HepG2 (cell line): ENCODE measurements around the gene GFPT2. TPM values are rescaled to one million over a fixed set of nuclear protein-coding genes. Genes with fewer than 3 reads are reported as not detected.

Experiments used
- ATAC-seq: fragments of 200-7000 bp; cut with Tn5 transposase; 3 replicates; pipeline ENCODE4 v1.9.1; 2020; ENCODE audit warnings: mild to moderate bottlenecking, moderate library complexity
- BruUV-seq: library from RNA; stranded (reverse); fragments of 400-500 nt; replicated peaks from 2 replicates; lab custom pipeline; 2021; lab: Mats Ljungman, UMichigan
- CTCF ChIA-PET: fragments of 300-600 bp; formaldehyde crosslinking; extraction: SDS; loops from one replicate; lab custom pipeline; 2021; ENCODE audit warnings: low total read pairs, inconsistent platforms, low intra/inter-chr PET ratio; lab: Yijun Ruan, JAX
- POLR2A ChIA-PET: fragments of 350-600 bp; sonication (Branson Sonifier 250); formaldehyde crosslinking; loops from one replicate; lab custom pipeline; 2020; ENCODE audit warnings: antibody characterized with exemption, inconsistent platforms; lab: Yijun Ruan, JAX
- DNase-seq: peaks from one replicate; pipeline ENCODE4 v3.0.0-alpha.2; 2015; ENCODE audit warnings: low spot score
- FAIRE-seq: peaks from 3 replicates; lab custom pipeline; 2011; peaks lifted over from hg19 to GRCh38; lab: Jason Lieb, UNC
- H2AFZ ChIP-seq: one replicate; pipeline ENCODE4 v1.6.1; 2011; ENCODE audit warnings: low read length, inconsistent platforms
- H3K27ac ChIP-seq: fragments of 300-600 bp; 3 replicates; pipeline ENCODE4 v1.8.0; 2011; ENCODE audit warnings: mixed run types, mild to moderate bottlenecking, mixed read lengths, low read length, inconsistent platforms; ENCODE audit not compliant: insufficient read depth; ENCODE audit errors: extremely low read length
- H3K27me3 ChIP-seq, 2 experiments: fragments of 200-600 bp in 1 of 2; 2 replicates in 1 of 2; 3 replicates in 1 of 2; pipeline versions ENCODE4 v1.6.0 to v1.8.0; 2011; ENCODE audit warnings: low read length in 2 of 2, mild to moderate bottlenecking in 2 of 2, moderate library complexity in 2 of 2, inconsistent platforms in 1 of 2; ENCODE audit not compliant: insufficient read depth in 2 of 2, control insufficient read depth in 1 of 2
- H3K36me3 ChIP-seq, 2 experiments: fragments of 200-600 bp in 1 of 2; replicated peaks in 1 of 2; 2 replicates in 1 of 2; 3 replicates in 1 of 2; pipeline versions ENCODE4 v1.5.1 to v1.8.0; 2011; ENCODE audit warnings: low read length in 2 of 2, inconsistent platforms in 1 of 2; ENCODE audit not compliant: insufficient read depth in 2 of 2, control insufficient read depth in 1 of 2
- H3K4me1 ChIP-seq: 2 replicates; pipeline ENCODE4 v1.5.1; 2012; ENCODE audit warnings: low read length, inconsistent platforms; ENCODE audit not compliant: insufficient read depth
- H3K4me2 ChIP-seq: 2 replicates; pipeline ENCODE4 v1.6.0; 2011; ENCODE audit warnings: low read depth, low read length, inconsistent platforms
- H3K4me3 ChIP-seq, 3 experiments: fragments of 200-600 bp in 1 of 3; sonication (generic), shearing (Covaris generic) in 1 of 3; replicated peaks in 1 of 3; 2 replicates each; pipeline ENCODE4 v1.5.1; 2011 to 2016; ENCODE audit warnings: low read length in 3 of 3, inconsistent platforms in 2 of 3, low read depth in 2 of 3, mild to moderate bottlenecking in 2 of 3, control low read depth in 1 of 3, mixed read lengths in 1 of 3; ENCODE audit not compliant: insufficient read depth in 1 of 3
- H3K79me2 ChIP-seq: one replicate; pipeline ENCODE4 v1.6.1; 2011; ENCODE audit warnings: low read length, inconsistent platforms; ENCODE audit not compliant: insufficient read depth
- H3K9ac ChIP-seq: 2 replicates; pipeline ENCODE4 v1.6.0; 2011; ENCODE audit warnings: mild to moderate bottlenecking, low read depth, low read length, inconsistent platforms; ENCODE audit not compliant: insufficient read depth
- H3K9me3 ChIP-seq: 2 replicates; pipeline ENCODE4 v1.5.1; 2012; ENCODE audit warnings: mild to moderate bottlenecking, low read length
- H4K20me1 ChIP-seq: 2 replicates; pipeline ENCODE4 v1.6.0; 2011; ENCODE audit warnings: inconsistent platforms, mild to moderate bottlenecking, low read length, moderate library complexity; ENCODE audit not compliant: insufficient read depth
- ASH2L ChIP-seq: fragments of 300-600, 200-600 bp; sonication (generic); IDR thresholded peaks from 2 replicates; pipeline ENCODE4 v1.7.0; 2017; ENCODE audit warnings: low read depth, mild to moderate bottlenecking, moderate library complexity, mixed read lengths, low read length; ENCODE audit not compliant: insufficient read length
- KDM1A ChIP-seq: IDR thresholded peaks from 2 replicates; pipeline ENCODE4 v1.6.1; 2016; ENCODE audit warnings: missing compliant biosample characterization
- LCORL ChIP-seq, 2 experiments: fragments of 450-650 bp in 1 of 2; sonication (generic) in 1 of 2; formaldehyde crosslinking in 1 of 2; IDR thresholded peaks; 2 replicates each; pipeline versions ENCODE4 v1.5.0 to v1.6.1; 2017 to 2020; ENCODE audit warnings: antibody characterized with exemption in 1 of 2, missing genetic modification reagents in 1 of 2
- PAXIP1 ChIP-seq: sonication (generic); formaldehyde crosslinking; conservative IDR thresholded peaks from 2 replicates; pipeline ENCODE4 v1.4.0; 2020; ENCODE audit warnings: mild to moderate bottlenecking, missing genetic modification reagents, moderate library complexity
- SNRNP70 ChIP-seq: fragments of 200-400 bp; formaldehyde crosslinking; IDR thresholded peaks from 2 replicates; pipeline ENCODE4 v1.6.1; 2017; ENCODE audit warnings: mild to moderate bottlenecking, low read depth, low read length, moderate library complexity
- TOPORS ChIP-seq: sonication (generic); formaldehyde crosslinking; IDR thresholded peaks from 2 replicates; pipeline ENCODE4 v1.8.0; 2023; ENCODE audit warnings: mild to moderate bottlenecking, missing genetic modification reagents
- ZBTB3 ChIP-seq: sonication (generic); formaldehyde crosslinking; IDR thresholded peaks from 2 replicates; pipeline ENCODE4 v1.4.0; 2020; ENCODE audit warnings: low read depth, mild to moderate bottlenecking, moderate library complexity, missing genetic modification reagents, borderline replicate concordance
- ZKSCAN5 ChIP-seq: sonication (generic); formaldehyde crosslinking; IDR thresholded peaks from 2 replicates; pipeline ENCODE4 v1.5.1; 2020; ENCODE audit warnings: mild to moderate bottlenecking, missing genetic modification reagents
- ZNF264 ChIP-seq: sonication (generic); formaldehyde crosslinking; IDR thresholded peaks from 2 replicates; pipeline ENCODE4 v1.4.0; 2020; ENCODE audit warnings: missing genetic modification reagents
- ZNF556 ChIP-seq: sonication (generic); formaldehyde crosslinking; IDR thresholded peaks from 2 replicates; pipeline ENCODE4 v1.4.0; 2020; ENCODE audit warnings: mild to moderate bottlenecking, missing genetic modification reagents, borderline replicate concordance
- ZNF720 ChIP-seq: sonication (generic); formaldehyde crosslinking; IDR thresholded peaks from 2 replicates; pipeline ENCODE4 v1.4.0; 2020; ENCODE audit warnings: missing genetic modification reagents
- WGBS: methylation state at CpG from one replicate; pipeline ENCODE4 v1.1.6; 2017; ENCODE audit warnings: low lambda C conversion rate; 5-methylcytosine and 5-hydroxymethylcytosine counted together
- in situ Hi-C: cut with HindIII; loops from 2 replicates; pipeline ENCODE4 v1.10.0; 2017; ENCODE audit warnings: low pct_unique_long_range_greater_than_20kb; ENCODE audit not compliant: extremely low pct_ligation_motif_present
- intact Hi-C: fragments of 100-400 bp; cut with micrococcal nuclease; formaldehyde crosslinking; loops from one replicate; pipeline ENCODE4 v1.10.0; 2022; ENCODE audit not compliant: unreplicated experiment
- polyA plus RNA-seq, 8 experiments: library from polyadenylated mRNA; depleted of rRNA in 3 of 8; stranded (reverse) in 7 of 8; unstranded in 1 of 8; fragments of >200 nt; fragmentation: Illumina TruSeq in 4 of 8; extraction: Trizol in 4 of 8; gene quantifications; 2 replicates each; pipeline versions ENCODE4 v1.2.1 to v1.2.3, GENCODE V29; 2011 to 2016; ENCODE audit warnings: low read depth in 4 of 8, missing spikeins in 1 of 8, mixed read lengths in 1 of 8; ENCODE audit not compliant: insufficient read depth in 1 of 8
- total RNA-seq, 5 experiments: library from RNA; depleted of rRNA; stranded (reverse); fragments of >200 nt; fragmentation: Illumina TruSeq; extraction: Trizol; gene quantifications; 2 replicates each; pipeline ENCODE4 v1.2.3, GENCODE V29; 2016; ENCODE audit warnings: low read depth in 1 of 5
- TF ChIP-seq, protein P1 (sequence below): sonication (generic); formaldehyde crosslinking; IDR thresholded peaks from 2 replicates; pipeline ENCODE4 v1.5.1; 2020; ENCODE audit warnings: mild to moderate bottlenecking, missing genetic modification reagents
- TF ChIP-seq, protein P2 (sequence below): IDR thresholded peaks from 2 replicates; pipeline ENCODE4 v1.4.0; 2020; ENCODE audit warnings: mild to moderate bottlenecking, missing genetic modification reagents

GFPT2 gene
- total and polyA plus RNA-seq, 2 of the 13 experiments (the other 11 are each of a cell fraction or from before 2014, with no cell fraction given): 0.18 TPM

DNA sequence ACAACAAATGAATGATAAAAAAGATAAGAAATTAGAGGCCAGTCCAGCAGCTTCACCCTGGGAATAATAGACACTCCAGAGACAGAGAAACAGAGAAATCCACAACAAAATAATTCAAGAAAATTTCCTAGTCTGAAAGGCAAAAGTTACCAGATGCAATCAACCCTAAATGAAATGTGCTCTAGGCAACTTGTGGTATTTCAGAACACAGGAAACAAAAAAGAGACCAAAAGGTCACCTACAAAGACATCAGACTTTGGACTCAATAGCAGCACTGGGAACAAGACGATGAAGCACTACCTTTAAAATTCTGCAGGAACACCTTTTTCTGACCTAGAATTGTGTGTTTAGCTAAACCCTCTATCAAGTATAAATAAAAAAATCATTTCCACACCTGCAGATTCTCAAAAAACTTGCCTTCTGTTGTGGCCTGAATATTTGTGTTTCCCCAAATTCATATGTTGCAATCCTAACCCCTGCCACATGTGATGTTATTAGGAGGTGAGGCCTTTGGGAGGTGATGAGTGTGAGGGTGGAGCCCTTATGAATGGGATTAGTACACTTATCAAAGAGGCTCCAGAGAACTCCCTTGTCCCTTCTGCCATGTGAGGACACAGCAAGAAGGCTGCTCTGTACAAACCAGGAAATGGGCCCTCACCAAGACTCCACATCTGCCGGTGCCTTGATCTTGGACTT, 55.4 kb downstream of the GFPT2 start:
- H3K36me3 ChIP-seq: no peaks in the 10 kb centered on the region
- intact Hi-C loops: loop anchor here (10.0 kb wide), 2 partner anchors 93 to 177 kb away; partner anchors contain the start of gene RASGEF1C
- peaks cover 62% of the 10 kb centered on the region for H3K4me1 ChIP-seq
- H3K27me3 ChIP-seq: no peaks in the 10 kb centered on the region
- ChIA-PET POLR2A (no interaction called here), CTCF (no interaction called here)
- no peaks in the 10 kb centered on the region for H3K9me3 ChIP-seq
- DNase-seq: peak; percentile 48
- ATAC-seq: no peak
- no TSS peak for BruUV-seq
- H3K4me3 ChIP-seq: no peak overlapping the region
- peak overlapping the region; percentile 51 for H3K27ac ChIP-seq
- H4K20me1 ChIP-seq: no peaks in the 10 kb centered on the region
- 19% methylated on average over 2 of the region's 2 CpGs for WGBS
- FAIRE-seq: peak; percentile 58
- no peak overlapping the region for H2AFZ ChIP-seq
- in situ Hi-C loops: loop anchor here (10.0 kb wide), 1 partner anchor 177 kb away; no protein-coding TSS in a partner anchor
- peak overlapping the region; percentile 32 for H3K4me2 ChIP-seq
- H3K79me2 ChIP-seq: no peaks in the 10 kb centered on the region
- H3K9ac ChIP-seq: no peak overlapping the region
- TF ChIP-seq ASH2L (peak; percentile 61), ZBTB3 (CRISPR knock-in tag) (no peak), PAXIP1 (CRISPR knock-in tag) (peak; percentile 60), ZNF264 (peak; percentile 98), ZNF720 (CRISPR knock-in tag) (no peak), ZKSCAN5 (CRISPR knock-in tag) (peak; percentile 91), LCORL (IDR thresholded peaks at IDR 0.05) (no peak), LCORL (CRISPR knock-in tag; IDR thresholded peaks at IDR 0.05) (peak; percentile 28; the same call in 1 of the 2 replicates), KDM1A (no peak), SNRNP70 (no peak), TOPORS (CRISPR knock-in tag) (no peak), ZNF556 (CRISPR knock-in tag) (no peak)
- TF ChIP-seq, protein P1, sequence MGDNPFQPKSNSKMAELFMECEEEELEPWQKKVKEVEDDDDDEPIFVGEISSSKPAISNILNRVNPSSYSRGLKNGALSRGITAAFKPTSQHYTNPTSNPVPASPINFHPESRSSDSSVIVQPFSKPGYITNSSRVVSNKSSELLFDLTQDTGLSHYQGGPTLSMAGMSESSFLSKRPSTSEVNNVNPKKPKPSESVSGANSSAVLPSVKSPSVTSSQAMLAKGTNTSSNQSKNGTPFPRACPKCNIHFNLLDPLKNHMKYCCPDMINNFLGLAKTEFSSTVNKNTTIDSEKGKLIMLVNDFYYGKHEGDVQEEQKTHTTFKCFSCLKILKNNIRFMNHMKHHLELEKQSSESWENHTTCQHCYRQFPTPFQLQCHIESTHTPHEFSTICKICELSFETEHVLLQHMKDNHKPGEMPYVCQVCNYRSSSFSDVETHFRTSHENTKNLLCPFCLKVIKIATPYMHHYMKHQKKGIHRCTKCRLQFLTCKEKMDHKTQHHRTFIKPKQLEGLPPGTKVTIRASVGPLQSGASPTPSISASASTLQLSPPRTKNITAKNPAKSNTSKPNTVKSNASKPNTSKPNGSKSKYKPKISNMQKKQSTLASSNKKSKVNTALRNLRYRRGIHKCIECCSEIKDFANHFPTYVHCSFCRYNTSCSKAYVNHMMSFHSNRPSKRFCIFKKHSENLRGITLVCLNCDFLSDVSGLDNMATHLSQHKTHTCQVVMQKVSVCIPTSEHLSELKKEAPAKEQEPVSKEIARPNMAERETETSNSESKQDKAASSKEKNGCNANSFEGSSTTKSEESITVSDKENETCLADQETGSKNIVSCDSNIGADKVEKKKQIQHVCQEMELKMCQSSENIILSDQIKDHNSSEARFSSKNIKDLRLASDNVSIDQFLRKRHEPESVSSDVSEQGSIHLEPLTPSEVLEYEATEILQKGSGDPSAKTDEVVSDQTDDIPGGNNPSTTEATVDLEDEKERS: no peak
- TF ChIP-seq, protein P2, sequence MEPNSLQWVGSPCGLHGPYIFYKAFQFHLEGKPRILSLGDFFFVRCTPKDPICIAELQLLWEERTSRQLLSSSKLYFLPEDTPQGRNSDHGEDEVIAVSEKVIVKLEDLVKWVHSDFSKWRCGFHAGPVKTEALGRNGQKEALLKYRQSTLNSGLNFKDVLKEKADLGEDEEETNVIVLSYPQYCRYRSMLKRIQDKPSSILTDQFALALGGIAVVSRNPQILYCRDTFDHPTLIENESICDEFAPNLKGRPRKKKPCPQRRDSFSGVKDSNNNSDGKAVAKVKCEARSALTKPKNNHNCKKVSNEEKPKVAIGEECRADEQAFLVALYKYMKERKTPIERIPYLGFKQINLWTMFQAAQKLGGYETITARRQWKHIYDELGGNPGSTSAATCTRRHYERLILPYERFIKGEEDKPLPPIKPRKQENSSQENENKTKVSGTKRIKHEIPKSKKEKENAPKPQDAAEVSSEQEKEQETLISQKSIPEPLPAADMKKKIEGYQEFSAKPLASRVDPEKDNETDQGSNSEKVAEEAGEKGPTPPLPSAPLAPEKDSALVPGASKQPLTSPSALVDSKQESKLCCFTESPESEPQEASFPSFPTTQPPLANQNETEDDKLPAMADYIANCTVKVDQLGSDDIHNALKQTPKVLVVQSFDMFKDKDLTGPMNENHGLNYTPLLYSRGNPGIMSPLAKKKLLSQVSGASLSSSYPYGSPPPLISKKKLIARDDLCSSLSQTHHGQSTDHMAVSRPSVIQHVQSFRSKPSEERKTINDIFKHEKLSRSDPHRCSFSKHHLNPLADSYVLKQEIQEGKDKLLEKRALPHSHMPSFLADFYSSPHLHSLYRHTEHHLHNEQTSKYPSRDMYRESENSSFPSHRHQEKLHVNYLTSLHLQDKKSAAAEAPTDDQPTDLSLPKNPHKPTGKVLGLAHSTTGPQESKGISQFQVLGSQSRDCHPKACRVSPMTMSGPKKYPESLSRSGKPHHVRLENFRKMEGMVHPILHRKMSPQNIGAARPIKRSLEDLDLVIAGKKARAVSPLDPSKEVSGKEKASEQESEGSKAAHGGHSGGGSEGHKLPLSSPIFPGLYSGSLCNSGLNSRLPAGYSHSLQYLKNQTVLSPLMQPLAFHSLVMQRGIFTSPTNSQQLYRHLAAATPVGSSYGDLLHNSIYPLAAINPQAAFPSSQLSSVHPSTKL (CRISPR knock-in tag): peak; percentile 47; the same call in 1 of the 2 replicates
